OCI-LY7 (cell line): ENCODE data around the gene BDH1. TPM values are rescaled to one million over a fixed set of nuclear protein-coding genes. Genes with fewer than 3 reads are reported as not detected.
"Not testable (repeated sequence)": the region's sequence is repeated elsewhere in the genome, so short reads cannot be mapped to it uniquely, and the experiment has no call there.

ENCODE experiments used
- BruUV-seq: library from RNA; stranded (reverse); fragments of 400-500 nt; replicated peaks from 2 replicates; lab custom pipeline; 2021; lab: Mats Ljungman, UMichigan
- CTCF ChIA-PET: fragments of 300-600 bp; sonication (Branson Sonifier 250); formaldehyde crosslinking; loops from one replicate; lab custom pipeline; 2022; ENCODE audit warnings: antibody characterized with exemption; ENCODE audit not compliant: unreplicated experiment; lab: Charles Lee
- POLR2A ChIA-PET: fragments of 300-600 bp; sonication (Branson Sonifier 250); formaldehyde crosslinking; loops from one replicate; lab custom pipeline; 2022; ENCODE audit warnings: antibody characterized with exemption; lab: Charles Lee
- DNase-seq: peaks from one replicate; pipeline ENCODE4 v3.0.0-alpha.2; 2015; ENCODE audit warnings: low spot score
- H2AFZ ChIP-seq: fragments of 200-600 bp; sonication (generic), shearing (Covaris generic); 2 replicates; pipeline ENCODE4 v1.6.1; 2014; ENCODE audit warnings: mild to moderate bottlenecking, antibody characterized with exemption, low read length, moderate library complexity
- H3K27ac ChIP-seq: fragments of 200-600 bp; sonication (generic); 2 replicates; pipeline ENCODE4 v1.5.1; 2014; ENCODE audit warnings: mixed run types, low read depth, mild to moderate bottlenecking, moderate library complexity, low read length, inconsistent platforms; ENCODE audit not compliant: poor library complexity, severe bottlenecking
- H3K36me3 ChIP-seq: fragments of 200-600 bp; sonication (generic); 2 replicates; pipeline ENCODE4 v1.6.1; 2014; ENCODE audit warnings: mild to moderate bottlenecking, antibody characterized with exemption, low read length, moderate library complexity, mixed read lengths; ENCODE audit not compliant: insufficient read depth
- H3K4me1 ChIP-seq: fragments of 200-600 bp; sonication (generic); 2 replicates; pipeline ENCODE4 v1.5.1; 2014; ENCODE audit warnings: mild to moderate bottlenecking, low read length; ENCODE audit not compliant: insufficient read depth, poor library complexity, severe bottlenecking
- H3K4me2 ChIP-seq: fragments of 200-600 bp; sonication (generic); 2 replicates; pipeline ENCODE4 v1.6.1; 2014; ENCODE audit warnings: mild to moderate bottlenecking, low read length
- H3K4me3 ChIP-seq: fragments of 200-600 bp; sonication (generic); 2 replicates; pipeline ENCODE4 v1.5.1; 2014; ENCODE audit warnings: mild to moderate bottlenecking, low read depth, low read length; ENCODE audit not compliant: poor library complexity, severe bottlenecking
- H3K79me2 ChIP-seq: fragments of 200-600 bp; sonication (generic); 2 replicates; pipeline ENCODE4 v1.6.1; 2016; ENCODE audit warnings: low read depth, mild to moderate bottlenecking, low read length, moderate library complexity, mixed read lengths; ENCODE audit not compliant: insufficient read depth
- H3K9me2 ChIP-seq: fragments of 200-600 bp; sonication (generic); 2 replicates; pipeline ENCODE4 v1.6.1; 2016; ENCODE audit warnings: mild to moderate bottlenecking, low read length, mixed read lengths; ENCODE audit not compliant: insufficient read depth
- H3K9me3 ChIP-seq: fragments of 200-600 bp; sonication (generic); 2 replicates; pipeline ENCODE4 v1.6.1; 2014; ENCODE audit warnings: mild to moderate bottlenecking, mixed run types, low read length, mixed read lengths
- H4K20me1 ChIP-seq: fragments of 200-600 bp; sonication (generic); 2 replicates; pipeline ENCODE4 v1.6.1; 2014; ENCODE audit warnings: mild to moderate bottlenecking, antibody characterized with exemption, low read length, moderate library complexity, mixed read lengths; ENCODE audit not compliant: insufficient read depth
- CTCF ChIP-seq: fragments of 200-600 bp; sonication (generic); conservative IDR thresholded peaks from 2 replicates; pipeline ENCODE4 v1.5.1; 2014; ENCODE audit warnings: mild to moderate bottlenecking, antibody characterized with exemption, low read length, moderate library complexity, mixed read lengths
- EZH2phosphoT487 ChIP-seq: fragments of 200-600 bp; sonication (generic); IDR thresholded peaks from 2 replicates; pipeline ENCODE4 v1.6.1; 2018; ENCODE audit warnings: low read depth, borderline replicate concordance, mild to moderate bottlenecking, mixed run types, antibody characterized with exemption, low read length, moderate library complexity, mixed read lengths
- intact Hi-C: fragments of 100-400 bp; cut with micrococcal nuclease; formaldehyde crosslinking; loops from one replicate; pipeline ENCODE4 v1.10.0; 2022; ENCODE audit not compliant: unreplicated experiment
- total RNA-seq, 2 experiments: library from RNA; depleted of rRNA in 1 of 2; stranded (reverse); fragments of >200 nt in 1 of 2; shearing (Covaris generic) in 1 of 2; gene quantifications; 2 replicates each; pipeline ENCODE4 v1.2.3, GENCODE V29; 2014 to 2022

The BDH1 gene
- total RNA-seq, 2 experiments from 2014 or later: 14.1 to 14.5 TPM

- intact Hi-C loops: loop anchor here (10.0 kb wide), 1 partner anchor 514 kb away; no protein-coding TSS in a partner anchor
- H2AFZ ChIP-seq: 0 out of 2 replicates have a peak overlapping the region, but pooled peaks have one; percentile 41
- TF ChIP-seq CTCF (no peak), EZH2phosphoT487 (no peak)
- peaks cover 9% of the 10 kb centered on the region for H3K4me1 ChIP-seq
- DNase-seq: peak; percentile 29
- no TSS peak for BruUV-seq
- no peaks in the 10 kb centered on the region for H3K79me2 ChIP-seq
- CTCF ChIA-PET: no interaction called here
- peaks cover 6% of the 10 kb centered on the region for H3K36me3 ChIP-seq
- POLR2A ChIA-PET: no interaction called here
- no peak overlapping the region for H3K4me2 ChIP-seq
- no peaks in the 10 kb centered on the region for H3K9me3 ChIP-seq
- H3K9me2 ChIP-seq: no peaks in the 10 kb centered on the region
- H3K4me3 ChIP-seq: no peak overlapping the region
- H4K20me1 ChIP-seq: no peaks in the 10 kb centered on the region
- peak overlapping the region; percentile 32 for H3K27ac ChIP-seq
Observed at GRCh38 chr3:197518881-197519421, 36.8 kb downstream of the BDH1 start.

- H3K9me2 ChIP-seq, H3K79me2 ChIP-seq, H3K4me1 ChIP-seq, H3K9me3 ChIP-seq, H4K20me1 ChIP-seq, CTCF ChIA-PET, H2AFZ ChIP-seq, POLR2A ChIA-PET, BruUV-seq, H3K4me2 ChIP-seq, H3K4me3 ChIP-seq, H3K36me3 ChIP-seq: not testable (repeated sequence)
- peak; percentile 24 for DNase-seq
- intact Hi-C loops: loop anchor here (10.0 kb wide), 1 partner anchor 513 kb away; no protein-coding TSS in a partner anchor
- H3K27ac ChIP-seq: peak overlapping the region; percentile 32
Observed at GRCh38 chr3:197517922-197518683, 37.7 kb downstream of the BDH1 start.

GRCh38 chr3:197516890-197517606 lies 38.7 kb downstream of the BDH1 start:
- H2AFZ ChIP-seq: peak overlapping the region; percentile 55; the same call in 1 of the 2 replicates
- H3K79me2 ChIP-seq, H3K9me3 ChIP-seq, BruUV-seq, H3K4me3 ChIP-seq, CTCF ChIA-PET, H3K4me1 ChIP-seq, H4K20me1 ChIP-seq, H3K9me2 ChIP-seq, H3K4me2 ChIP-seq: not testable (repeated sequence)
- POLR2A ChIA-PET: interaction anchor here (0.7 kb wide), 1 partner anchor 402 kb away, joined by 3 read pairs; no protein-coding TSS in a partner anchor
- H3K27ac ChIP-seq: peak overlapping the region; percentile 35
- peak; percentile 32 for DNase-seq
- peaks cover 14% of the 10 kb centered on the region for H3K36me3 ChIP-seq
- intact Hi-C loops: loop anchor here (10.0 kb wide), 1 partner anchor 512 kb away; no protein-coding TSS in a partner anchor
